Ishikawa (cell line): ENCODE results near the gene RNF214.

Experiments used
- CEBPB ChIP-seq: IDR thresholded peaks from 2 replicates; pipeline ENCODE4 v1.6.1; 2012
- CREB1 ChIP-seq: IDR thresholded peaks from 2 replicates; pipeline ENCODE4 v1.6.1; 2012; ENCODE audit warnings: low read depth
- EGR1 ChIP-seq: IDR thresholded peaks from 2 replicates; pipeline ENCODE4 v1.6.1; 2012
- EP300 ChIP-seq: IDR thresholded peaks from 2 replicates; pipeline ENCODE4 v1.6.1; 2012; ENCODE audit warnings: borderline replicate concordance
- FOXM1 ChIP-seq: IDR thresholded peaks from 2 replicates; pipeline ENCODE4 v1.6.1; 2012; ENCODE audit warnings: low read depth, borderline replicate concordance
- NFIC ChIP-seq: IDR thresholded peaks from 2 replicates; pipeline ENCODE4 v1.6.1; 2012
- RAD21 ChIP-seq: IDR thresholded peaks from 2 replicates; pipeline ENCODE4 v1.6.1; 2012; ENCODE audit warnings: low read depth
- TAF1 ChIP-seq: IDR thresholded peaks from 2 replicates; pipeline ENCODE4 v1.6.1; 2012; ENCODE audit warnings: low read depth, mild to moderate bottlenecking
- TEAD4 ChIP-seq: IDR thresholded peaks from 2 replicates; pipeline ENCODE4 v1.6.1; 2012
- YY1 ChIP-seq: IDR thresholded peaks from 2 replicates; pipeline ENCODE4 v1.6.1; 2012; ENCODE audit warnings: low read depth
- TF ChIP-seq, protein P1 (sequence below): IDR thresholded peaks from 2 replicates; pipeline ENCODE4 v1.6.1; 2012
- TF ChIP-seq, protein P2 (sequence below): IDR thresholded peaks from 2 replicates; pipeline ENCODE4 v1.6.1; 2012
- TF ChIP-seq, protein P3 (sequence below): IDR thresholded peaks from 2 replicates; pipeline ENCODE4 v1.6.1; 2012; ENCODE audit warnings: low read depth, mild to moderate bottlenecking

DNA sequence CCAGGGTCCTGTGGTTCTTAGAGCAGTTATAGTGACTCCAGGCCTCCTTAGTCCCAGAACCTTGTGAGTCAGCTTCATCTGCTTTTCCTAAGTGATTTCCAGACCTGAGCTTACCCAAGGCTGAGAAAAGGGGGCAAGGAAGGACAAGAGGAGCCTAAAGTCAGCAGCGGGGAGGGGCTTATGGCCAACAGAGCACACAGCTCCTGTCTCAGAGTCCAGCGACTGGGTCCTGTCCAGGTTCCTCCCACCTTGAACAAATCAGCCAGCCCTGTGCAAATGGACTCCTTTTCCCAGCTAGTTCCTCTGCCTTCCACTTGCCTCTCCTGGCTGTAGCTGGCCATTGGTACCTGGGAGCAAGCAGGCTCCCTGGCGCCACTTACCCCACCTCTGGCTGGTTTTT is 72.7 kb downstream of the RNF214 start:
- TF ChIP-seq CEBPB = no peak
- TF ChIP-seq TEAD4 = no peak
- TF ChIP-seq EP300 = no peak
- TF ChIP-seq TAF1 = no peak
- no peak for TF ChIP-seq EGR1
- no peak for TF ChIP-seq RAD21
- no peak for TF ChIP-seq CREB1
- no peak for TF ChIP-seq FOXM1
- TF ChIP-seq, protein P1, sequence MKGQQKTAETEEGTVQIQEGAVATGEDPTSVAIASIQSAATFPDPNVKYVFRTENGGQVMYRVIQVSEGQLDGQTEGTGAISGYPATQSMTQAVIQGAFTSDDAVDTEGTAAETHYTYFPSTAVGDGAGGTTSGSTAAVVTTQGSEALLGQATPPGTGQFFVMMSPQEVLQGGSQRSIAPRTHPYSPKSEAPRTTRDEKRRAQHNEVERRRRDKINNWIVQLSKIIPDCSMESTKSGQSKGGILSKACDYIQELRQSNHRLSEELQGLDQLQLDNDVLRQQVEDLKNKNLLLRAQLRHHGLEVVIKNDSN = no peak
- TF ChIP-seq NFIC = no peak
- TF ChIP-seq, protein P2, sequence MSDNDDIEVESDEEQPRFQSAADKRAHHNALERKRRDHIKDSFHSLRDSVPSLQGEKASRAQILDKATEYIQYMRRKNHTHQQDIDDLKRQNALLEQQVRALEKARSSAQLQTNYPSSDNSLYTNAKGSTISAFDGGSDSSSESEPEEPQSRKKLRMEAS = no peak
- TF ChIP-seq, protein P3, sequence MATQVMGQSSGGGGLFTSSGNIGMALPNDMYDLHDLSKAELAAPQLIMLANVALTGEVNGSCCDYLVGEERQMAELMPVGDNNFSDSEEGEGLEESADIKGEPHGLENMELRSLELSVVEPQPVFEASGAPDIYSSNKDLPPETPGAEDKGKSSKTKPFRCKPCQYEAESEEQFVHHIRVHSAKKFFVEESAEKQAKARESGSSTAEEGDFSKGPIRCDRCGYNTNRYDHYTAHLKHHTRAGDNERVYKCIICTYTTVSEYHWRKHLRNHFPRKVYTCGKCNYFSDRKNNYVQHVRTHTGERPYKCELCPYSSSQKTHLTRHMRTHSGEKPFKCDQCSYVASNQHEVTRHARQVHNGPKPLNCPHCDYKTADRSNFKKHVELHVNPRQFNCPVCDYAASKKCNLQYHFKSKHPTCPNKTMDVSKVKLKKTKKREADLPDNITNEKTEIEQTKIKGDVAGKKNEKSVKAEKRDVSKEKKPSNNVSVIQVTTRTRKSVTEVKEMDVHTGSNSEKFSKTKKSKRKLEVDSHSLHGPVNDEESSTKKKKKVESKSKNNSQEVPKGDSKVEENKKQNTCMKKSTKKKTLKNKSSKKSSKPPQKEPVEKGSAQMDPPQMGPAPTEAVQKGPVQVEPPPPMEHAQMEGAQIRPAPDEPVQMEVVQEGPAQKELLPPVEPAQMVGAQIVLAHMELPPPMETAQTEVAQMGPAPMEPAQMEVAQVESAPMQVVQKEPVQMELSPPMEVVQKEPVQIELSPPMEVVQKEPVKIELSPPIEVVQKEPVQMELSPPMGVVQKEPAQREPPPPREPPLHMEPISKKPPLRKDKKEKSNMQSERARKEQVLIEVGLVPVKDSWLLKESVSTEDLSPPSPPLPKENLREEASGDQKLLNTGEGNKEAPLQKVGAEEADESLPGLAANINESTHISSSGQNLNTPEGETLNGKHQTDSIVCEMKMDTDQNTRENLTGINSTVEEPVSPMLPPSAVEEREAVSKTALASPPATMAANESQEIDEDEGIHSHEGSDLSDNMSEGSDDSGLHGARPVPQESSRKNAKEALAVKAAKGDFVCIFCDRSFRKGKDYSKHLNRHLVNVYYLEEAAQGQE = no peak
- TF ChIP-seq YY1 = no peak
